Measurements from ENCODE around the gene COP1. TPM values are rescaled to one million over a fixed set of nuclear protein-coding genes. Genes with fewer than 3 reads are reported as not detected.

COP1 gene
- polyA plus RNA-seq, 2 of the 4 experiments (the other 2 are of a cell fraction) = 21.9 to 42.0 TPM

GRCh38 chr1:175960169-175960568 is 246.9 kb downstream of the COP1 start:
- 89% methylated on average over 1 of the region's 1 CpG for WGBS (ENCODE audit: missing lambda C conversion rate)
- FAIRE-seq (no peak), DNase-seq (ENCODE audit: low read depth in 1 of 2, low spot score in 1 of 2) (no peak), ATAC-seq (no peak)
- ChIA-PET CTCF (no interaction called here), POLR2A (no interaction called here)
- TF ChIP-seq HOXA7 (CRISPR knock-in tag; IDR thresholded peaks at IDR 0.05) (no peak), CEBPB (IDR thresholded peaks at IDR 0.05) (no peak), HDAC2 (IDR thresholded peaks at IDR 0.05) (no peak), PHF8 (IDR thresholded peaks at IDR 0.05; ENCODE audit: borderline replicate concordance, low read depth) (no peak), MYC (IDR thresholded peaks at IDR 0.05; ENCODE audit: borderline replicate concordance, low read length) (no peak), TFCP2L1 (CRISPR knock-in tag; IDR thresholded peaks at IDR 0.05) (no peak), CBX2 (IDR thresholded peaks at IDR 0.05; ENCODE audit: borderline replicate concordance, low read depth) (no peak), EP300 (IDR thresholded peaks at IDR 0.05) (no peak), SMC3 (IDR thresholded peaks at IDR 0.05) (no peak), JUN (IDR thresholded peaks at IDR 0.05) (no peak), POLR2A (IDR thresholded peaks at IDR 0.05; ENCODE audit: low read length) (no peak), FOXS1 (CRISPR knock-in tag; IDR thresholded peaks at IDR 0.05) (no peak), MAZ (IDR thresholded peaks at IDR 0.05; ENCODE audit: borderline replicate concordance, low read depth, low read length) (no peak), HES2 (IDR thresholded peaks at IDR 0.05) (no peak)
- no peaks in the 10 kb centered on the region for H3K9me3 ChIP-seq
- H3K4me2 ChIP-seq = no peak overlapping the region
- no peaks in the 10 kb centered on the region for H3K4me1 ChIP-seq
- H3K4me3 ChIP-seq = no peak overlapping the region
- H3K27ac ChIP-seq = no peak overlapping the region

GRCh38 chr1:175951627-175952026 is 255.5 kb downstream of the COP1 start:
- Histone ChIP-seq H3K4me3 (no peak overlapping the region), H3K9me3 (peaks cover 6% of the 10 kb centered on the region; the same call in 2 of the 3 replicates), H3K4me1 (no peaks in the 10 kb centered on the region), H3K27ac (no peak overlapping the region), H3K4me2 (no peak overlapping the region)
- ChIA-PET CTCF (no interaction called here), POLR2A (no interaction called here)
- TF ChIP-seq BHLHE40 (IDR thresholded peaks at IDR 0.05; ENCODE audit: low read depth, low read length) = no peak
- WGBS (ENCODE audit: missing lambda C conversion rate) = 89% methylated on average over 1 of the region's 1 CpG
- ATAC-seq (no peak), FAIRE-seq (no peak), DNase-seq (ENCODE audit: low read depth in 1 of 2, low spot score in 1 of 2) (no peak)

- TF ChIP-seq JUNB (IDR thresholded peaks at IDR 0.05) (no peak), ZC3H11A (IDR thresholded peaks at IDR 0.05) (no peak), HOXA7 (CRISPR knock-in tag; IDR thresholded peaks at IDR 0.05) (no peak), RARB (CRISPR knock-in tag; IDR thresholded peaks at IDR 0.05) (no peak), NR3C1 (IDR thresholded peaks at IDR 0.05) (no peak), ESRRA (IDR thresholded peaks at IDR 0.05; ENCODE audit: borderline replicate concordance, low read length) (no peak), HMGXB4 (CRISPR knock-in tag; IDR thresholded peaks at IDR 0.05; ENCODE audit: borderline replicate concordance) (no peak), FOXS1 (CRISPR knock-in tag; IDR thresholded peaks at IDR 0.05) (no peak), RNF2 (IDR thresholded peaks at IDR 0.05; ENCODE audit: borderline replicate concordance, low read depth) (no peak), SMC3 (IDR thresholded peaks at IDR 0.05) (no peak), RAD21 (conservative IDR thresholded peaks at IDR 0.05 in 1 of 2, IDR thresholded peaks at IDR 0.05 in 1 of 2) (no peak), RFX5 (IDR thresholded peaks at IDR 0.05) (no peak), KDM1A (IDR thresholded peaks at IDR 0.05; ENCODE audit: low read depth) (no peak), HEYL (CRISPR knock-in tag; IDR thresholded peaks at IDR 0.05) (no peak), CBX2 (IDR thresholded peaks at IDR 0.05; ENCODE audit: borderline replicate concordance, low read depth) (no peak)
- no peak for ATAC-seq
- Histone ChIP-seq H3K4me1 (no peaks in the 10 kb centered on the region), H3K4me2 (no peak overlapping the region), H3K27ac (no peak overlapping the region), H3K9me3 (peaks cover 6% of the 10 kb centered on the region; the same call in 2 of the 3 replicates), H3K4me3 (no peak overlapping the region)
- POLR2A ChIA-PET = no interaction called here
- no peak for DNase-seq (ENCODE audit: low read depth in 1 of 2, low spot score in 1 of 2)
- CTCF ChIA-PET = no interaction called here
- FAIRE-seq = no peak
Observed at GRCh38 chr1:175947771-175948170, 259.3 kb downstream of the COP1 start.

All from A549 (cell line).